Daoy (cell line): ENCODE data around the gene OTOGL. TPM values are rescaled to one million over a fixed set of nuclear protein-coding genes. Genes with fewer than 3 reads are reported as not detected.
A peak's percentile ranks its signal among the peaks of the same experiment; 100 is the strongest.

ENCODE experiments used
- DNase-seq: peaks from one replicate; pipeline ENCODE4 v3.0.0-alpha.2; 2015; ENCODE audit warnings: low read depth
- total RNA-seq: library from RNA; depleted of rRNA; stranded (reverse); fragments of >200 nt; shearing (Covaris generic); gene quantifications from 2 replicates; pipeline ENCODE4 v1.2.3, GENCODE V29; 2014; rRNA removed

The OTOGL gene
- total RNA-seq, result 1.0 and 1.4 TPM in 2 replicates

DNA sequence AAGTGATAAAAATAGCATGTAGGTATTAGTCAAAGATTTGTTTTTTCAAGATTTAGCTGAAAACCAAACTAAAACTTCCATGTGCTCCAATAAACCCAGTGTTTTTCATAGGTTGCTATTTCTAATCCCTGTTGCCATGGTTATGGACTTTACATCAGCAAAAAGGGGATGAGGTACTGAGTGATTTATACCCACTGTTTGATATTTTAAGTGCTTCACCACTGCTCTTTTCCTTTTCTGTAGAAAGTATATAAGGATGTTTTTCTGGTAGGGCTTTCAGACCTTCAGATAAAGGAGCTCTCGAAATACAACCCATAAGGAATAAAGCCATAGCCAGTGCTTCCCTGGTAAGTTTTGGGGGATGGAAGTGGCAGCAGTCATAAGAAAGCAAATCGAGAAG lies at the start of gene OTOGL:
OTOGL (plus strand) TSS at position 279 of the 400 bp plus-strand sequence. CDS start 109,895 bp downstream, outside the sequence.
- DNase-seq, result no peak

GRCh38 chr12:80050236-80050635 lies 49.1 kb upstream of the OTOGL start:
- DNase-seq, result no peak

- DNase-seq, result peak; percentile 75
Measured at GRCh38 chr12:80053051-80053790, 46.1 kb upstream of the OTOGL start.

GRCh38 chr12:80056232-80056631 lies 43.1 kb upstream of the OTOGL start:
- DNase-seq, result no peak

DNA sequence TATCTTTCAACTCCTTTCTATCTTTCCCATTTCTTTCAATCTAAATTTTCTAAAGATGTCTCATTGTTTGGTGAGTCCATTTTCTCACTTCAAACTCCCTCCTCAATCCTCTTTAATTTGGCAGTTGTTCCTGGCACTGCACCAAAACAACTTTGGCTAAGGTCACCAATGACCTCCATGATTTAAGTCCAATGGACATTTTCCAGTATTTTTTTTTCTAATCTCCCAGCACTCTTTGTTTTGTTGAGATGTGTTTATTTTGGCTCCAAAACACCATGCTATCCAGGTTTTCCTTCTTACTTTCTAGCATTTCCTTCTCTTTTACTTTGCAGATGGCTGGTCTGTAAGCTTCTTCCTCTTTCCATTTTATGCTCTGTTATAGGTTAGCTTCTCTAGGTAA lies 42.5 kb upstream of the OTOGL start:
- DNase-seq, result peak; percentile 27

GRCh38 chr12:80058586-80058985 lies 40.8 kb upstream of the OTOGL start:
- no peak for DNase-seq

GRCh38 chr12:80059102-80059501 lies 40.2 kb upstream of the OTOGL start:
- DNase-seq, result no peak

DNA sequence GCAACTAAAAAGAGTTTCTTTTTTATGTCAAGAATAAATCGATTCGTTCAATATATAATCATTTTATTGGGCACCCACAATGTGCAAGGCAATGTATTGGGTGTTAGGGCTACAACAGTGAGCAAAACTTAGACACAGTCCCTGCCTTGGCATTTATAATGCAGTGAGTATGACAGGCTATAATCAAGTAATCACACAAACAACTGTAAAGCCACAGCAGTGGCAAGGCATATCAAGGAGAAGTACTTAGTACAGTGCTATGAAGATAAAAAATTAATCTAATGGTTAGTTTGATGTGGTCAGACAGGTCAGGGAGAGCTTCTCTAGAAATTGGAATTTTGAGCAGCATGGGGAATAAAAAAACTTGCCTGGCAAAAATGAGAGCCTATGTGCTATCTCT lies 39.5 kb upstream of the OTOGL start:
- DNase-seq, result no peak

DNA sequence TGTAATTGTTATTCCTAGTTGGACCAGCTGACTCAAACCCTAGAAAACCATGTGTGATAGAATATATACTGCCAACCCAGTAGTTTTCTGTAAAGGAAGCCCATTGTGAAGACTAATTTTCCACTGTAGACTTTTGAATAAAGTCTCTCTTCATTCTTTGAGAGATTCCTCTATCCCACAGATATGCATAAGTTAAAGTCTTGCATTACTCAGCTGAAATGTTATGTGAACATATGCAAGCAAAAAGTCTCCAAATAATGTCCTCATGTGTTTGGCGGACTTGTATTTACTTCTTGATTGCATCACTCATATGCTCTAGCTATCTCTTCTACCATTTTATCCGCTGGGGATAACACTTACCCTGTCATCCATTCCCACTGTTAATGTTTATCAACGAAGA lies 35.1 kb upstream of the OTOGL start:
- DNase-seq, result no peak

DNA sequence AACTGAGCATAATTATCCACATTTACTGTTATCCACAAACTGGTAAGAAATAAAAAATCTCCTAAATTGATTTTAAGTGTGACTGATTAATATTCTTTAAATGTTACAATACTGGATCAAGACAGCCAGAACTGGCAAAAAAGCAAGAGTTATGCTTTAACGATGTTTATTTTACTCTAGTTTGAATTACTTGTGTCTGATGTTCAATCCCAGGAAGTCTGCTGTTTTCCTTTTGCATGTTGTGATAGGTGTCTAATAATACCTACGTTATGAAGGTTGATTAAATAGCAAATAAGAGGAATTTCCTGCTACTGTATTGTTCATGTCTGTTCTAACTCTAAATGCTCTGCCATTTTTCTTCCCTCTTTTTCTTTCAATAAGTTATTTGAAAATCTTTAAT lies 34.4 kb upstream of the OTOGL start:
- DNase-seq, result no peak

GRCh38 chr12:80068173-80068572 lies 31.2 kb upstream of the OTOGL start:
- DNase-seq, result peak; percentile 13

DNA sequence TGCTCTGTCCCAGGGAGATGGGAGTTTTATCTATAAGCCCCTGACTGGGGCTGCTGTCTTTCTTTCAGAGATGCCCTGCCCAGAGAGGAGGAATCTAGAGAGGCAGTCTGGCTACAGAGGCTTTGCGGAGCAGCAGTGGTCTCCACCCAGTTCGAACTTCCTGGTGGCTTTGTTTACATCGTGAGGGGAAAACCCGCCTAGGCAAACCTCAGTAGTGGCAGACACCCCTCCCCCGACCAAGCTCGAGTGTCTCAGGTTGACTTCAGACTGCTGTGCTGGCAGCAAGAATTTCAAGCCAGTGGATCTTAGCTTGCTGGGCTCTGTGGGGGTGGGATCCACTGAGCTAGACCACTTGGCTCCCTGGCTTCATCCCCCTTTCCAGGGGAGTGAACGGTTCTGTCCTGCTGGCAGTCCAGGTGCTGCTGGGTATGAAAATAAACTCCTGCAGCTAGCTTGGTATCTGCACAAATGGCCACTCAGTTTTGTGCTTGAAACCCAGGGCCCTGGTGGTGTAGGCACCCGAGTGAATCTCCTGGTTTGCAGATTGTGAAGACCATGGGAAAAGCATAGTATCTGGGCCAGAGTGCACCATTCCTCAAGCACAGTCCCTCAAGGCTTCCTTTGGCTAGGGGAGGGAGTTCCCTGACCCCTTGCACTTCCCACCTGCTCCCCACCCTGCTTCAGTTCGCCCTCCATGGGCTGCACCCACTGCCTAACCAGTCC lies 15.3 kb upstream of the OTOGL start:
- DNase-seq, result peak; percentile 12

- peak; percentile 21 for DNase-seq
Measured at GRCh38 chr12:80086025-80086424, 13.3 kb upstream of the OTOGL start.

DNA sequence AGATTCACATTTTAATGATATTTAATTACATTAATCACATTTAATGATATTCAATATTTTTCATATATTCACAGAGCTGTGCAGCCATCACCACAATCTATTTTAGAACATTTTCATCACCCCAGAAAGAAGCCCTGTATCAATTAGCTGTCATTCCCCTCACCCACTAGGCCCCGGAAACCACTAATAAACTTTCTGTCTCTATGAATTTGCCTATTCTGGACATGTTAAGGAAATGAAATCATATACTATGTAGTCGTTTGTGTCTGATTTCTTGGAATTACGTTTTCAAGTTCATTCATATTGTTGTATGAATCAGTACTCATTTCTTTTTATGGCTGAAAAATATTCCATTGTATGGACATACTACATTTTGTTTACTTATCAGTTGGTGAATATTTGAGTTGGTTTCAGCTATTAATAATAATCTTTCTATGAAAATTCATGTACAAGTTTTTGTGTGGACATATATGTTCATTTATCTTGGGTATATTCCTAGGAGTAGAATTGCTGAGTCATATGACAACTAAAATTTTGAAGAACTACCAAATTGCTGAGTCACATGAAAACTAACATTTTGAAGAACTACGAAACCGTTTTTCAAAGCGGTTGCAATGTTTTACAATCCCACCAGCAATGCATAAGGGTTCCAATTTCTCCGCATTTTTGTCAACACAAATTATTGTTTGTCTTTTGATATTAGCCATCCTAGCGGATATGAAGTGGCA lies 11.7 kb upstream of the OTOGL start:
- no peak for DNase-seq

GRCh38 chr12:80100591-80100990 lies 1.3 kb downstream of the OTOGL start:
- no peak for DNase-seq

DNA sequence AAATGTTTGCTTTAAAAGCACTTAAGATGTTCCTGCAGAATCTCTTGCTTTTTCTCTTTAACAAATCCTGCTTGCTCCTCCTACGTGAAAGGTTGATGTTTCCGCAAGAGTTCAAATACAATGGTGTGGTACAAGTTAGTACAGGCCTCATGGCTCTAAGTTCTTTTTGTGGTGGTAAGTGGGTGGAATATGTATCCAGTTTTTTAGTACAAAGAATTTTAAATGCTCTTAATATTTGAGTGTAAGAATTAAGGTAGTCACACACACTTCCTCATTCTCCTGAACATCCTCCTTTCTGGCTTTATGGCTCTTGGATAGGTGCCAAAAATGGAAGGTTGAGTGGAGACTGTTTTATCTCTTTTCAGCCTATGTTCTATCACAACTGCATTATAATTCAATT lies 1.8 kb downstream of the OTOGL start:
- peak; percentile 41 for DNase-seq

GRCh38 chr12:80107221-80107620 lies 7.9 kb downstream of the OTOGL start:
- no peak for DNase-seq

DNA sequence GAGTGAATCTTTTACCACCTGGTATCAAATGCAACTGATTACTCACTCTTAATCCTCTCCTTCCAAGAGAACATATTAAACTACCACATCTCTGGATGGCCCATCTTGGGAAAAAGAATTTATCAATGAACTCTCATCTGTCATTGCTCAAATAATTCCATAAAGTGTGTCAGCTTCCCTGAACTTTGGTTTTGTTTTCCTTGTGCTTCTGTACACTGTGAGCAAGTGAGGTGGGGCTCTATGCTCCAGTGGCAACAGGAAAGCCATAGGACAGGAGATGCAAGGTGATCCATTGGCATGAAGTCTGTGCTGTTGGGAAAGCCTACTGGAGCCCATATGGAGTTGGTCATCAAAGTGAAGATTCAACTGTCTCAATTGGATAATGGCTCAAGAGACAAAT lies 17.4 kb downstream of the OTOGL start:
- DNase-seq, result no peak

GRCh38 chr12:80118565-80119324 lies 19.4 kb downstream of the OTOGL start:
- DNase-seq, result no peak

DNA sequence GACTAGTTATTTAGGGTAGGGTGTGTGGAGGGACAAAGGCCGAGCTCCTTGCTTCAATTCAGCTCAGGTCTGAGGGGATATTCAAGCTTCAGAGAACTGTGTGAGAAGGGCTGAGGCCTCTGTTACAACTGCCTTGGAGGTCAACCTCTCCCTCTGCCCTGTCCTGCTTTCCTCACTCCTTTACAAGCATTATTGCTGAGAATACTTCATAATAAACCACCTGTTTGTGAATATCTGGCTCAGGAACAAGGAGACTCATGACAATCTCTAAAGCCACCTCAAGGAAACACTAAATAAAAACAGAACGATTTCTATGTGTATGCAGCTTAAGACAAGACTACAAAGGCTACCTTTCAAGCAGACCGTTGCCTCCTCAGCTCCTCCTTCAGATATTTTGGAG lies 21.7 kb downstream of the OTOGL start:
- DNase-seq, result no peak

DNA sequence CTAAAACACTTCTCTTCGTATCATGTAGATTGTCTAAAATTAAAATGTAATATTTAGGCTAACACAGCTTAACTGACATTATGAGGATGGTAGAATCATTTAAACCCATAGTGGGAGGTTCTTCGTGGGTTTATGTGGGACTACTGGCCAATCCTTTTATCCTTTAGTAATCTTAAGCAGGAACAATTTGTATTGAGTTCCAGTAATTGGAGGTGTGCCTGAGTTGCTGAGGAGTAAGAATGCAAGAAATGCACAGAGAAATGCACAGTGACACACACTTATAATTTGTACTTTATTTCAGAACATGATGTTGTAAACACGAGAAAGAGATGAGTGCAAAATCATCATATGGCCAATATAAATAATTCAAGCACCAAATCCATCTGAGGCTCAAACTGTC lies 22.3 kb downstream of the OTOGL start:
- no peak for DNase-seq
